Caco-2 (cell line): Measurements from ENCODE around the gene PRAMEF10. TPM values are rescaled to one million over a fixed set of nuclear protein-coding genes. Genes with fewer than 3 reads are reported as not detected.
"Not testable (repeated sequence)": the region's sequence is repeated elsewhere in the genome, so short reads cannot be mapped to it uniquely, and the experiment has no call there.

Experiments used
- BruUV-seq: library from RNA; stranded (reverse); fragments of 400-500 nt; replicated peaks from 2 replicates; lab custom pipeline; 2021; lab: Mats Ljungman, UMichigan
- CTCF ChIA-PET: fragments of 300-600 bp; sonication (Branson Sonifier 250); formaldehyde crosslinking; loops from one replicate; lab custom pipeline; 2022; ENCODE audit warnings: antibody characterized with exemption; lab: Charles Lee
- POLR2A ChIA-PET: fragments of 300-600 bp; sonication (Branson Sonifier 250); formaldehyde crosslinking; loops from one replicate; lab custom pipeline; 2022; ENCODE audit warnings: antibody characterized with exemption; lab: Charles Lee
- DNase-seq, 2 experiments: peaks; one replicate each; pipeline versions ENCODE4 v3.0.0 to v3.0.0-alpha.2; 2020 to 2022
- H3K27me3 ChIP-seq: replicated peaks from 2 replicates; pipeline ENCODE4 v1.6.0; 2011; ENCODE audit warnings: low read length; ENCODE audit not compliant: control insufficient read depth, insufficient read depth
- H3K36me3 ChIP-seq: 2 replicates; pipeline ENCODE4 v1.5.1; 2011; ENCODE audit warnings: low read length; ENCODE audit not compliant: control insufficient read depth, insufficient read depth
- H3K4me1 ChIP-seq: fragments of 250-450 bp; sonication (Bioruptor Pico); 2 replicates; pipeline ENCODE4 v1.5.1; 2020; ENCODE audit warnings: mild to moderate bottlenecking
- H3K4me3 ChIP-seq: 2 replicates; pipeline ENCODE4 v1.5.1; 2011; ENCODE audit warnings: low read depth, mild to moderate bottlenecking, control low read depth, low read length
- H3K9me3 ChIP-seq: fragments of 250-450 bp; sonication (Bioruptor Pico); 2 replicates; pipeline ENCODE4 v1.5.1; 2020; ENCODE audit warnings: mild to moderate bottlenecking, moderate library complexity
- H3K27ac Mint-ChIP-seq: one replicate; pipeline ENCODE4 v1.8.0; 2022; ENCODE audit warnings: mixed read lengths; ENCODE audit not compliant: unreplicated experiment
- H3K27me3 Mint-ChIP-seq: one replicate; pipeline ENCODE4 v1.8.0; 2022; ENCODE audit warnings: mixed read lengths; ENCODE audit not compliant: insufficient read depth, unreplicated experiment
- H3K36me3 Mint-ChIP-seq: one replicate; pipeline ENCODE4 v1.8.0; 2022; ENCODE audit warnings: mild to moderate bottlenecking, mixed read lengths; ENCODE audit not compliant: insufficient read depth, unreplicated experiment
- H3K4me1 Mint-ChIP-seq: one replicate; pipeline ENCODE4 v1.8.0; 2022; ENCODE audit warnings: low read depth, mixed read lengths; ENCODE audit not compliant: unreplicated experiment
- H3K4me3 Mint-ChIP-seq: one replicate; pipeline ENCODE4 v1.8.0; 2022; ENCODE audit warnings: mild to moderate bottlenecking, moderate library complexity, mixed read lengths; ENCODE audit not compliant: unreplicated experiment
- H3K9me3 Mint-ChIP-seq: one replicate; pipeline ENCODE4 v1.8.0; 2022; ENCODE audit warnings: mixed read lengths; ENCODE audit not compliant: unreplicated experiment
- intact Hi-C: fragments of 100-400 bp; cut with micrococcal nuclease; formaldehyde crosslinking; loops from one replicate; pipeline ENCODE4 v1.10.0; 2022; ENCODE audit not compliant: unreplicated experiment
- total RNA-seq: library from RNA; stranded (reverse); gene quantifications from 2 replicates; pipeline ENCODE4 v1.2.3, GENCODE V29; 2022
- TF ChIP-seq, protein P1 (sequence below), 2 experiments: fragments of 200-600 bp in 1 of 2; IDR thresholded peaks; 1 replicate in 1 of 2; 2 replicates in 1 of 2; pipeline versions ENCODE4 v1.5.1 to v1.8.0; 2011 to 2022; ENCODE audit warnings: antibody characterized with exemption in 1 of 2, control low read depth in 1 of 2, inconsistent platforms in 1 of 2, low read depth in 1 of 2, low read length in 1 of 2, mild to moderate bottlenecking in 1 of 2, moderate library complexity in 1 of 2; ENCODE audit not compliant: insufficient read depth in 1 of 2, severe bottlenecking in 1 of 2, unreplicated experiment in 1 of 2

PRAMEF10 gene
- total RNA-seq, 1 experiment from 2014 or later, result 1.9 TPM

DNA sequence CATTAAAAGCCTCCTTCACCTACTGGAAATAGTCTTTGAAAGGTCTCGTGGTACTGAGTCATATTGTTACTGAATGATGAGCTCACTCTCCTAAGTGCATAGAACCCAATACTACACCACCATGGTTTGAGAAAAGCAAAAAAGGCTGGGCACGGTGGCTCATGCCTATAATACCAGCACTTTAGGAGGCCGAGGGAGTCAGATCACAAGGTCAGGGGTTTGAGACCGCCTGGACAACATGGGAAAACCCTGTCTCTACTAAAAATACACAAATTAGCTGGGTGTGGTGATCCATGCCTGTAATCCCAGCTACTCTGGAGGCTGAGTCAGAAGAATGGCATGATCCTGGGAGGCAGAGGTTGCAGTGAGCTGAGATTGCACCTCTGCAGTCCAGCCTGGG is 46.3 kb downstream of the PRAMEF10 start:
- BruUV-seq, result no TSS peak
- no peaks in the 10 kb centered on the region for H3K36me3 ChIP-seq
- no peaks in the 10 kb centered on the region for H3K9me3 ChIP-seq
- POLR2A ChIA-PET, result no interaction called here
- Mint-ChIP-seq H3K4me3 (no peak overlapping the region), H3K9me3 (peaks cover 10% of the 10 kb centered on the region), H3K27me3 (peaks cover 7% of the 10 kb centered on the region), H3K27ac (no peak overlapping the region), H3K36me3 (no peaks in the 10 kb centered on the region), H3K4me1 (no peaks in the 10 kb centered on the region)
- no peaks in the 10 kb centered on the region for H3K4me1 ChIP-seq
- CTCF ChIA-PET, result no interaction called here
- H3K4me3 ChIP-seq, result no peak overlapping the region
- H3K27me3 ChIP-seq, result no peaks in the 10 kb centered on the region
- DNase-seq, result no peak
- intact Hi-C loops, result no loop called here
- TF ChIP-seq, protein P1, sequence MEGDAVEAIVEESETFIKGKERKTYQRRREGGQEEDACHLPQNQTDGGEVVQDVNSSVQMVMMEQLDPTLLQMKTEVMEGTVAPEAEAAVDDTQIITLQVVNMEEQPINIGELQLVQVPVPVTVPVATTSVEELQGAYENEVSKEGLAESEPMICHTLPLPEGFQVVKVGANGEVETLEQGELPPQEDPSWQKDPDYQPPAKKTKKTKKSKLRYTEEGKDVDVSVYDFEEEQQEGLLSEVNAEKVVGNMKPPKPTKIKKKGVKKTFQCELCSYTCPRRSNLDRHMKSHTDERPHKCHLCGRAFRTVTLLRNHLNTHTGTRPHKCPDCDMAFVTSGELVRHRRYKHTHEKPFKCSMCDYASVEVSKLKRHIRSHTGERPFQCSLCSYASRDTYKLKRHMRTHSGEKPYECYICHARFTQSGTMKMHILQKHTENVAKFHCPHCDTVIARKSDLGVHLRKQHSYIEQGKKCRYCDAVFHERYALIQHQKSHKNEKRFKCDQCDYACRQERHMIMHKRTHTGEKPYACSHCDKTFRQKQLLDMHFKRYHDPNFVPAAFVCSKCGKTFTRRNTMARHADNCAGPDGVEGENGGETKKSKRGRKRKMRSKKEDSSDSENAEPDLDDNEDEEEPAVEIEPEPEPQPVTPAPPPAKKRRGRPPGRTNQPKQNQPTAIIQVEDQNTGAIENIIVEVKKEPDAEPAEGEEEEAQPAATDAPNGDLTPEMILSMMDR (IDR thresholded peaks at IDR 0.05; ENCODE audit: insufficient read depth in 1 of 2, low read depth in 1 of 2, low read length in 1 of 2, severe bottlenecking in 1 of 2, unreplicated experiment in 1 of 2), result no peak

DNA sequence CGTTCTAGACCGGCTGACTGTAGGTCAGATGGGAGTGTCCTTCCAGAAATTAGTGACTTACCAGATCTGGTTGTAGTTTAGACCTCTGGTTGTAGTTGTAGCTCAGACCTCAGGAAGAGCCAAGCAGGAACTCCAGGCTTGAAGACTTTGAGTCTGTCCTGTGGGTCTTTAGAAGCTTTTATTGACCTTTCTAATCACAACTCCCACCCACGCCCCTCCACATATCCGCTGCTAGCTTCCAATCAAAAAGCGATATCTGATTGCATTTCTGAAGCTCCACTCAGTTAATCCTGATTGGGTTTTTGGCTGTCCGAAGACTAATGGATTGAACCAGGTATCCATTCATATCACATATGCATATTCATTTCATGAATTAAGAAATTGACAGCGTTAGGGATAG is 49.5 kb downstream of the PRAMEF10 start, which contains the start of gene HNRNPCL1:
Gene HNRNPCL1 (minus strand): TSS at position 101 of the 400 bp plus-strand sequence. CDS start 431 bp downstream, outside the sequence.
- DNase-seq, H3K27me3 ChIP-seq, H3K27me3 Mint-ChIP-seq, H3K9me3 ChIP-seq, H3K4me3 Mint-ChIP-seq, H3K4me1 ChIP-seq, H3K36me3 Mint-ChIP-seq, H3K4me3 ChIP-seq, H3K36me3 ChIP-seq, H3K27ac Mint-ChIP-seq, BruUV-seq, CTCF ChIA-PET, POLR2A ChIA-PET, intact Hi-C loops, H3K4me1 Mint-ChIP-seq: not testable (repeated sequence)
- H3K9me3 Mint-ChIP-seq, result peaks cover 11% of the 10 kb centered on the region

Other genes starting within 250 kb of the PRAMEF10 start
- not detected in 2 replicates for gene AADACL3, start 182.2 kb downstream of the PRAMEF10 start, total RNA-seq
- not detected in 2 replicates for gene CFAP107, start 152.1 kb downstream of the PRAMEF10 start, total RNA-seq
- gene PRAMEF12, start 124.5 kb downstream of the PRAMEF10 start, total RNA-seq, result not detected in 2 replicates
- gene PRAMEF1, start 106.9 kb downstream of the PRAMEF10 start, total RNA-seq, result not detected in 2 replicates
- not detected in 2 replicates for gene PRAMEF11, start 66.9 kb downstream of the PRAMEF10 start, total RNA-seq
- gene HNRNPCL1, start 49.5 kb downstream of the PRAMEF10 start, total RNA-seq, result not detected in 2 replicates
- gene PRAMEF2, start 41.2 kb downstream of the PRAMEF10 start, total RNA-seq, result not detected in 2 replicates
- gene PRAMEF4, start 12.1 kb downstream of the PRAMEF10 start, total RNA-seq, result not detected in 2 replicates
- gene PRAMEF7, start 18.3 kb upstream of the PRAMEF10 start, total RNA-seq, result not detected in 2 replicates
- gene PRAMEF6, start 49.3 kb upstream of the PRAMEF10 start, total RNA-seq, result not detected in 2 replicates
- not detected in 2 replicates for gene PRAMEF27, start 158.3 kb upstream of the PRAMEF10 start, total RNA-seq
- not detected in 2 replicates for gene HNRNPCL3, start 162.5 kb upstream of the PRAMEF10 start, total RNA-seq
- gene PRAMEF25, start 172.5 kb upstream of the PRAMEF10 start, total RNA-seq, result not detected in 2 replicates
- gene HNRNPCL2, start 218.6 kb upstream of the PRAMEF10 start, total RNA-seq, result not detected in 2 replicates